ENCODE measurements around the gene CYTH4.
"Not testable (repeated sequence)": the region's sequence is repeated elsewhere in the genome, so short reads cannot be mapped to it uniquely, and the experiment has no call there.

The CYTH4 gene

GRCh38 chr22:37244114-37244921 lies 38.0 kb upstream of the CYTH4 start, which contains the start of gene RAC2:
Gene RAC2 (minus strand): TSS chr22:37244269. CDS start chr22:37244148, 121 bp downstream.
- peak; percentile 83 for DNase-seq (ENCODE audit: low read depth)
- TF ChIP-seq, protein P1, sequence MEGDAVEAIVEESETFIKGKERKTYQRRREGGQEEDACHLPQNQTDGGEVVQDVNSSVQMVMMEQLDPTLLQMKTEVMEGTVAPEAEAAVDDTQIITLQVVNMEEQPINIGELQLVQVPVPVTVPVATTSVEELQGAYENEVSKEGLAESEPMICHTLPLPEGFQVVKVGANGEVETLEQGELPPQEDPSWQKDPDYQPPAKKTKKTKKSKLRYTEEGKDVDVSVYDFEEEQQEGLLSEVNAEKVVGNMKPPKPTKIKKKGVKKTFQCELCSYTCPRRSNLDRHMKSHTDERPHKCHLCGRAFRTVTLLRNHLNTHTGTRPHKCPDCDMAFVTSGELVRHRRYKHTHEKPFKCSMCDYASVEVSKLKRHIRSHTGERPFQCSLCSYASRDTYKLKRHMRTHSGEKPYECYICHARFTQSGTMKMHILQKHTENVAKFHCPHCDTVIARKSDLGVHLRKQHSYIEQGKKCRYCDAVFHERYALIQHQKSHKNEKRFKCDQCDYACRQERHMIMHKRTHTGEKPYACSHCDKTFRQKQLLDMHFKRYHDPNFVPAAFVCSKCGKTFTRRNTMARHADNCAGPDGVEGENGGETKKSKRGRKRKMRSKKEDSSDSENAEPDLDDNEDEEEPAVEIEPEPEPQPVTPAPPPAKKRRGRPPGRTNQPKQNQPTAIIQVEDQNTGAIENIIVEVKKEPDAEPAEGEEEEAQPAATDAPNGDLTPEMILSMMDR (IDR thresholded peaks at IDR 0.05; ENCODE audit: low read length, missing control alignments) = no peak
- peak within 1 kb of the TSS; percentile 74 for H3K4me3 ChIP-seq (replicated peaks; ENCODE audit: low read depth, low read length)

DNA sequence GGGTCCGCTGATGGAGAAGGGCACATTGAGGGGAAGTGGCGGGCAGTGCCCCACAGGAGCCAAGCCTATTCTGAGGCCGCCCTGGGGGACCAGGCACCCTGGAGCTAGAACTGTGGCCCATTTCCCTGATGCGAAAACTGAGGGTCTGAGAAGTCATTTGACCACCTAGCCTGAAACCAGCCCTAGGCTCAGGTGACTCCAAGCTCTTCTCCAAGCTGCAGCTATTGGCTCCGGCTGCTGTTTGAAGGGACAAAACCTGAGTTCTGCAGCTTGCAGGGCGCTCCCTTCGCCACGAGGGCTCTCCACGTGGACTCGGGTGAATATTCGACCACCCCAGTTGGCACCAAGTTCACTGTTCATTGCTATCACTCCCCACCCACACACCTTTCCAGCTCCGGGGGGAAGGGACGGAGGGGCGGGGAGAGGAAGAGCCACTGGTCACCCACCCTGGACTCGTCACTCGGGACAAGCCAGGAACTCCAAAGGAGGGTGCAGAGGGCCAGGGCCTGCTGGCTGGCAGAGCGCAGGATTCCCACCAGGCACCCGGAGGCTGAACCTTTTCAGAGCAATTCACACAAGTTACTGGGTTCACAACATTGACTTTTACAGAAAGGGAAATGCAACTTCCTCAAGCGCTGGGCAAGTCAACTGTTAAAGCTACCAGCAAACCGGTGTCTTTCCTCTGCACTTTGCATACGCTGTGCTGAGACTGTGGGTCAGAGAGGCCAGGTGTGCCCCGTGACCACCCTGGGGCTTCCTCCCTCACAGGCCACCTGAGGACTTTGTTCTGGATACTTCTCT lies 37.2 kb upstream of the CYTH4 start:
- TF ChIP-seq, protein P1 (IDR thresholded peaks at IDR 0.05; ENCODE audit: low read length, missing control alignments) = no peak
- no peak for DNase-seq (ENCODE audit: low read depth)
- H3K4me3 ChIP-seq (replicated peaks; ENCODE audit: low read depth, low read length) = no peak overlapping the region

DNA sequence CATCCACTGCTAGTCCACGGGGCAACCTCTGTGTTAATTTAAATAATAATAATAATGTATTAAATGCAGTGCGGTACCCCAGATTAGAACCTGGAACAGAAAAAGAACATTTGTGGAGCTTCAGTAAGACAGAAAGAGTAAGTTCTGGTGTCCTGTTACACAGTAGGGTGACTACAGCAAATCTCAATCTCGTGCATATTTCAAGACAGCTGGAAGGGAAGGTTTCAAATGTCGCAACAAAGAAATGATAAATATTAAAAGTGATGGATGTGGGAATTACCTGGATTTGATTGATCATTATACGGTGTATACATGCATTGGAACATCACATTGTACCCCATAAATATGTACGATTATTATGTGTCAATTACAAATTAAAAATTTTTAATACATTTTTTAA lies 36.6 kb upstream of the CYTH4 start:
- TF ChIP-seq, protein P1 (IDR thresholded peaks at IDR 0.05; ENCODE audit: low read length, missing control alignments) = no peak
- DNase-seq (ENCODE audit: low read depth) = no peak
- no peak overlapping the region for H3K4me3 ChIP-seq (replicated peaks; ENCODE audit: low read depth, low read length)

DNA sequence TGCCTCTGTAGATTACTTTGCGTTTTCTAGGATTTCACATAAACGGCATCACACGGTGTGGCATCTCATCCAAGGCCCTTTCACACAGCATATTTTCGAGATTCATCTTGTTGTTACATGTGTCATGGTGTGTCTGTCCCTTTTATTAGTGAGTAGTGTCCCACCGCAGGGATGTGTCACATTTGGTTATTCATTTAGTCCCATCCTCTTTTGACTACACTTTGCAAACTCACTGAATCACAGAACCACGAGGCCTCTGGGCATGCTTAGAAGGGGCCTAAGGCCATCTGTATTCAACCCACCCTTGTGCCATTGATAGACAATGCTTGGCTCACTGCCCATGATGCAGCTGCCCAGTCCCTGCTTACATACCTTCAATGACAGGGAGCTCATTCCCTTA lies 34.1 kb upstream of the CYTH4 start:
- H3K4me3 ChIP-seq (replicated peaks; ENCODE audit: low read depth, low read length) = no peak overlapping the region
- DNase-seq (ENCODE audit: low read depth) = no peak
- TF ChIP-seq, protein P1 (IDR thresholded peaks at IDR 0.05; ENCODE audit: low read length, missing control alignments) = no peak

DNA sequence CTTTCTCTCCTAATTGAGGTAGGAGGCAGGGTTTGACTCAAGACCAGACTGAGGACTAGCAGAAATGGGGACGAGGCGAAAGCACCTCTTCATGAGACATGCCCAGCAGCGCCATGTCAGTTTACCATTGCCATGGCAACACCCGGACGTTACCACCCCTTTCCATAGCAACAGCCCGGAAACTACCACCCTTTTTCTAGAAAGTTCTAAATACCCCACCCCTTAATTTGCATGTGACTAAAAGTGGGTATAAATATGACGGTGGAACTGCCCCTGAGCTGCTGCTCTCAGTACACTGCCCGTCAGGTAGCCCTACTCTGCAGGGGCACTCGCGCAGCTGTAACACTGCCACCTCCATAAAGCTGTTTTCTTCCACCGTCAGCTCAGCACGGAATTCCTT lies 32.3 kb upstream of the CYTH4 start:
- DNase-seq (ENCODE audit: low read depth) = no peak
- no peak overlapping the region for H3K4me3 ChIP-seq (replicated peaks; ENCODE audit: low read depth, low read length)
- TF ChIP-seq, protein P1 (IDR thresholded peaks at IDR 0.05; ENCODE audit: low read length, missing control alignments) = no peak

DNA sequence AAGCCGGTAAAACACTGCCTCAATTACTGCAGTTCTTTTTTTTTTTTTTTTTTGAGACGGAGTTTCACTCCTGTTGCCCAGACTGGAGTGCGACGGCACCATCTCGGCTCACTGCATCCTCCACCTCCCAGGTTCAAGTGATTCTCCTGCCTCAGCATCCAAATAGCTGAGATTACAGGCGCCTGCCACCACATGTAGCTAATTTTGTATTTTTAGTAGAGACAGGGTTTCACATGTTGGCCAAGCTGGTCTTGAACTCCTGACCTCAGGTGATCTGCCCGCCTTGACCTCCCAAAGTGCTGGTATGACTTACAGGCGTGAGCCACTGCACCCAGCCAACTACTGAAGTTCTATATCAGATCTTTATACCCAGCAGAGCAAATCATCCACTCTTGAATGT lies 30.5 kb upstream of the CYTH4 start:
- DNase-seq (ENCODE audit: low read depth); H3K4me3 ChIP-seq (replicated peaks; ENCODE audit: low read depth, low read length): not testable (repeated sequence)

GRCh38 chr22:37253126-37253660 lies 29.1 kb upstream of the CYTH4 start:
- TF ChIP-seq, protein P1 (IDR thresholded peaks at IDR 0.05; ENCODE audit: low read length, missing control alignments) = peak; percentile 36
- no peak for DNase-seq (ENCODE audit: low read depth)
- no peak overlapping the region for H3K4me3 ChIP-seq (replicated peaks; ENCODE audit: low read depth, low read length)
